ENCODE measurements around the gene COL11A1.

- TF ChIP-seq CTCF (IDR thresholded peaks at IDR 0.05) (no peak), GABPA (IDR thresholded peaks at IDR 0.05; ENCODE audit: low read depth) (no peak), POLR2AphosphoS5 (IDR thresholded peaks at IDR 0.05; ENCODE audit: low read depth, low read length) (no peak), EP300 (IDR thresholded peaks at IDR 0.05; ENCODE audit: borderline replicate concordance in 1 of 2, low read depth in 1 of 2, low read length in 1 of 2) (no peak), MXI1 (IDR thresholded peaks at IDR 0.05; ENCODE audit: low read depth, low read length) (no peak), RAD21 (IDR thresholded peaks at IDR 0.05; ENCODE audit: low read length) (no peak)
These were observed 32.9 kb downstream of the COL11A1 start for GRCh38 chr1:103075316-103076000.
